NCI-H1930 (cell line): ENCODE measurements around the gene NEK4.
"Not testable (repeated sequence)": the region's sequence is repeated elsewhere in the genome, so short reads cannot be mapped to it uniquely, and the experiment has no call there.

Source experiments
- DNase-seq, 2 experiments: peaks; one replicate each; lab custom pipeline; 2025; lab: John Stamatoyannopoulos, UW

Gene NEK4

GRCh38 chr3:52777959-52778805, 7.4 kb upstream of the NEK4 start:
- DNase-seq = no peak

DNA sequence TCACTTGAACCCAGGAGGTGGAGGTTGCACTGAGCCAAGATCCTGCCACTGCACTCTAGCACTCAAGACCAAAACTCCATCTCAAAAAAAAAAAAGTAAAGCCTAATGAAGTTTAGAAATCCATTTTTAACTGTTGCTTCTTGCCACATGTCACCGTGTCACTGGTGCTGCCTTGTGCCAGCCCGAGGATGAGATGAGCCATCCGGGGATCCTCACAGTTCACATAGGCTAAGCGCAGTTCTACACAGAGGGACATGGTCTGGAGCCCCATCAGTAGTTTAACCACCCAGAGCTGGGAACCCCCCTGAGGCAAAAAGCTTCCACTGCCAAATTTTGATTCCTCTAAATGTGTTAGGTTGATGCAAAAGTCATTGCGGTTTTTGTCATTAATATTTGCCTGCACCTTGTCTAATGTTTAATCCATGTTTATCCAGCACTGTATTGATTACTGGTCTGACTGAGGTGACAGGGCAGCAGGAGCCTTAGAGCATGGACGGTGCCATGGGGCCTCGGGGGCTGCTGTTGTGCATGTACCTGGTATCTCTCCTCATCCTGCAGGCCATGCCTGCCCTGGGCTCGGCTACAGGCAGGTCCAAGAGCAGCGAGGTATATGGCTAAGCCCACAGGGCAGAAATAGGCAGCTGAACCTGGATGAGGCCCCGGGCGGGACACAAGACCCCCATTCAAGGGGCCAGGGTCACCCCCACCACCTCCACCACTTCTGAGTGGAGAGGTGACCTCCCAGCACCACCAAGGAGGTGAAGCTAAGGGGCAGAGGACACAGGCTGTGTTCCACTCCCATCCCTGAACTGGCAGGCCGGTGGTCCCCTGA, 6.6 kb upstream of the NEK4 start, which contains the start of gene ITIH1:
TSS of gene ITIH1 (plus strand) at position 473 of the 832 bp plus-strand sequence. CDS start at position 490, 17 bp downstream.
- DNase-seq = no peak

DNA sequence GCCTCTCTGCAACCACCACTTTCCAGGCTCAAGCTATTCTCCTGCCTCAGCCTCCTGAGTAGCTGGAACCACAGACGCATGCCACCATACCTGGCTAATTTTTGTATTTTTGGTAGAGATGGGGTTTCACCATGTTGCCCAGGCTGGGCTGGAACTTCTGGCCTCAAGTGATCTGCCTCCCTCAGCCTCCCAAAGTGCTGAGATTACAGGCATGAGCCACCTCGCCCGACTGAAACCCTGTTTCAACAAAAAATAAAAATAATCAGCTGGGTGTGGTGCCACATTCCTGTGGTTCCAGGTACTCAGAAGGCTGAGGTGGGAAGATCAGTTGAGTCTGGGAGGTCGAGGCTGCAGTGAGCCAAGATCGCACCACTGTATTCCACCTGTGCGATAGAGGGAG, 5.7 kb upstream of the NEK4 start:
- not testable (repeated sequence) for DNase-seq

GRCh38 chr3:52775877-52776276, 5.1 kb upstream of the NEK4 start:
- DNase-seq = no peak

DNA sequence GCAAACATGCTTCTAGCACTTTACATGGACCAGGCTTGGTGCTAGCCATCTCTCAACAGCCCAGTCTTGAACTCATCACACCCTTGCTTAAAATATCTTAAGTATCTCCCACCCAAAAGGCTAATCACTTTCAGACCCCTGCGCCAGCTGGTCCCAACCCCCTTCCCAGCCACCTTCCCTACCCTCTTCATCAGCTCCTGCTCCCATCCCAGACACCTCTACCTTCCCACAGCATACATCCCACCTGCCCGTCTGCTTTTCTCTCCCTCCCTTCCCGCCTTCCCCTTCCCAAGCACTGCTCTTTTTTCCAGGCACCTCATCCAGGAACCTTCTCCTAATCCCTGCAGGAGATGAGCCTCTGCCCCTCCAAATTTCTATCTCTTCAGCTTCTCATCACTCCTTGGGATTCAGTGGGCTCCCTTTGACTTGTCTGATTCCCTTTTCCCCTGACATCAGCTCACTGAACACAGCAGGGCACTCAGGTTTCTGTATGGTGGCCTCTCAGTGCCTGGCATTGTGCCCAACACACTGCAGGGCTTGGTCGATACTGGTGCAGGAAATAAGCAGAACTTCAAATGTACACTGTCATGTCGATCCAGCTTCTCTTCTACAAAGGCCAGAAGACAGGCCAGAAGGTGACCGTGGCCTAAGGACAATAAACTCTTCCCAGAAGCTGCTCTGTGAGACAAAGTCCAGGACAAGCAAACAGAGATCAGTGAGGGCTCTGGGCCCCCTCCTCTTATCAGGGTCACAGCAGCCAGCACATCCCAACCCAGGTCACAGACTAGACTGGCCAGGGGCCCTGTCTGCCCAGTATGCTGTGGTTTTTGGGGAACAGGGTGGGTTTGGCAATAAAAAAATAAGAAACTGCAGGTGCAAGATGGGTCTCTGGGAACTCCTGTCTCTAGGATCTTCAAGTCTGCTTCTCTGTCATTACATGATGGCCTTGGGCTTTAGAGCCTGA, 4.4 kb upstream of the NEK4 start:
- DNase-seq = no peak

- no peak for DNase-seq
Measured at GRCh38 chr3:52774066-52774713, 3.5 kb upstream of the NEK4 start.

DNA sequence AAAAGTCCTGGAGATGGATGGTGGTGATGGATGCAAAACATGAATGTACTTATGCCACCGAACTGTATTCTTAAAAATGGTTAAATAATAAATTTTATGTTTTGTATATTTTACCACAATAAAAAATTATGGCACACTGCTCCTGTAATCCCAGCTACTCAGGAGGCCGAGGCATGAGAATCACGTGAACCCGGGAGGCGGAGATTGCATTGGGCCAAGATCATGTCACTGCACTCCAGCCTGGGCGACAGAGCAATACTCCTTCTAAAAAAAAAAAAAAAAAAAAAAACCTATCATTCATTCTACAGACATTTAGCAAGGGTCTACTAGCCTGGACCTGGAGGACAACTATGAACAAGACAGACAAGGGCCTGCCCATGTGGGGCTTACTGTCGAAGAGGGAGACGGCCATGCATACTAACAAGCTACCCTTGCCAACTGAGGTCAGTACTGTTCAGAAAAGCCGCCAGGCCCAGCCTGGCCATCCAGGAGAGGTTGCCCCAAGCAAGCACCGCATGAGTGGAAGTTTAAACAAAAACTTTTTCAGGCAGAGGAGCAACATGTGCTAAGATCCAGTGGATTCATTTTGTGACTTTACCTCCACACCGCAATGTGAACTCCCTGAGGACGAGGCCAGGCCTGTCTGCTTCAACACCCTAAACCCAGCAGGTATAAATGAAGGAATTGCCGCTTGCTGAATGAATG, 2.8 kb upstream of the NEK4 start:
- no peak for DNase-seq

DNA sequence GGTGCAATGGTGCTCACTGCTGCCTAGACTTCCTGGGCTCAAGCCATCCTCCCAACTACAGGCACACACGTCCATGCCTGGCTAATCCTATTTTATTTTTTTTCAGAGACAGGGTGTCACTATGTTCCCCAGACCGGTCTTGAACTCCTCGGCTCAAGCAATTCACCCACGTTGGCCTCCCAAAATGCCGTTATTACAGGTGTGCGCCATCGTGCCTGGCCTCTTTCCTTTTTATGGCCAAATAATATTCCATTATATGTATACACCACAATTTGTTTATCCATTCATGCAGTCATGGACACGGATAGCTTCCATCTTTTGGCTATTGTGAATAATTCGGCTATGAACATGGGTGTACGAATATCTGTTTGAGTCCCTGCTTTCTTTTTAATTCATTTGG, 962 bp upstream of the NEK4 start:
- DNase-seq = no peak

DNA sequence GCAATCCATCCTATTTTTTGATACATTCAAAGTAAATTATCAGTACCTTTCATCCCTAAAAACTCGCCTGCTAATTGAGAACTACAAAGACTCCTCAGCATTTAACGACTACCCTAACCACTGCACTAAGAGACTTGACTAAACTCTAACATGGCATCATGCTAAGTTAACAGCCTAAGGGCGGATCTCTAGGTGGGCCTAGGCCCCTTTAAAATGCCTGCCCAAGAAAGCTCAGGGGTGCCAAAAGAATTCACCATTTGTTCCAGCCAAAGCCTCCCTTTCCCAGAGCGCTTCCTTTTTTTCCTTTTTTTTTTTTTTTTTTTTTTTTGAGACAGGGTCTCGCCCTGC, 568 bp upstream of the NEK4 start:
- DNase-seq = no peak

GRCh38 chr3:52769786-52770455, 819 bp downstream of the NEK4 start:
- no peak for DNase-seq

DNA sequence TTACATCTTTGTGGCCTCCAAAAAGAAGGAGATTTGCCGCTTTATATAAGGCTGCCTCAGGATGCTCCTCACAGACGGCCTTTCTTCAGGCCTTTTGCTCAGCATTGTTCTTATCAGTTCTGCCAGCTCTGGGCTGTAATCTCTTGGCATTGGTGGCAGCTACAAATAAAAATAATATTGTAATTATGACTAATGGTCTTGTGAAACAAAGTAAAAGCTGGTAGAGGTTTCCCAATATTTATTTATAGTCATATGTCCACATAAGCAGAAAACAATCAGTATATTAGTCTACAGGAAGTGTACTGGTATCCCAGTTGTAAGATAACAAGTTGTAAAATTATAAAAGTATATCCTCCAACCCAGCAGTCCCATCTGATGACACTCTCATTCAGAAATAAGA, 7.3 kb downstream of the NEK4 start:
- DNase-seq = no peak

DNA sequence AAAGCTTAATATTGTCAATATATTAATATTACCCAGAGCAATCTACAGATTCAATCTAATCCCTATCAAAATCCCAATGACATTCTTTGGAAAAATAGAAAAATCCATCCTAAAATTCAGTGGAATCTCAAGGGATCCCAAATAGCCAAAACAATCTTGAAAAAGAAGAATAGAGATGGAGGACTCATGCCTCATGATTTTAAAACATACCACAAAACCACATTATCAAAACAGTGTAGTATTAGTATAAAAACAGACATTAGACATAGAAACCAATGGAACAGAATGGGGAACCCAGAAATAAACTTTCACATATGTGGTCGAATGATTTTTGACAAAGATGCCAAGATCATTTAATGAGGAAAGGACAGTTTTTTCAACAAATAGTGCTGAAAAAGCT, 14.6 kb downstream of the NEK4 start:
- no peak for DNase-seq

GRCh38 chr3:52754373-52754772, 16.4 kb downstream of the NEK4 start:
- no peak for DNase-seq

GRCh38 chr3:52752045-52752660, 18.6 kb downstream of the NEK4 start:
- no peak for DNase-seq

DNA sequence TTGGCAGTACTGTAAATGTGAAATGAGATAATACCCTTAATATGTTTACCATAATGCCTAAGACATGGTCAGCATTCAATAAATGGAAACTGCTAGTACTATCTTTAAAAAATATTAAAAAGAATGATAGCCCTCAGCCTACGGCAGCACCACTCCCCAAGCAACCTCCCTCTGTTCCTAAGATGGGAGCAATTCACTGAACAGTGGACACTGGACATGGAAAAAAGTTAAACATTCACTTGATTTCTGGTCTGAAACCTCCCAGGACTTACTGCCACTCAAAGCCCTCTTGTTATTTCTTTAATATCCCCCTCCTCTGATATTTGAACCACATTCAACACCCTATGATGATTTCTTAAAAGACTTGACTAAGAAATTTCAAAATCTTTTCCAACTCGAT, 27.0 kb downstream of the NEK4 start:
- DNase-seq = no peak

- no peak for DNase-seq
Measured at GRCh38 chr3:52743152-52743551, 27.6 kb downstream of the NEK4 start.

DNA sequence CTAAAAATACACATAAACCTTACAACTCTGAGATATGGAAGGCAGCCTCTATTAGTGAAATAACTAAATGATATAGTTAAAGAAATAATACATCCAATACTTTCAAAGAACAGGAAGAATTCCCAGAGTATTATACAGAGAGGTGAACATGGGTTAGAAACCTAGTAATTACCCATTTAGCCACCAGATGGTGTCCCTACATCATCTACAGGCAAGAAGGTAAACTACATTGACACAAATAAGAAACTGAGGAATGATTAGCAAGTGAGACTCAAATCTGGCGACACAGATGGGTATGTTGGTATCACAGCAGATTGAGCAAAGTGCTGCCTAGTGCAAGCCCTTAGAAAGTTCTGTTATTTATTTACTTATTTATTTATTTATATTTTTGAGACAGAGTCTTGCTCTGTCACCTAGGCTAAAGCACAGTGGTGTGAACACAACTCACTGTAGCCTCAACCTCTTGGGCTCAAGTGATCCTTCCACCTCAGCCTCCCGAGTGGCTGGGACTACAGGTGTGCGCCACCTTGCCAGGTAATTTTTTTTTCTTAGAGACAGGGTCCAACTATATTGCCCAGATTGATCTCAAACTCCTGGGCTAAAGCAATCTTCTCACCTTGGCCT, 28.2 kb downstream of the NEK4 start:
- no peak for DNase-seq

DNA sequence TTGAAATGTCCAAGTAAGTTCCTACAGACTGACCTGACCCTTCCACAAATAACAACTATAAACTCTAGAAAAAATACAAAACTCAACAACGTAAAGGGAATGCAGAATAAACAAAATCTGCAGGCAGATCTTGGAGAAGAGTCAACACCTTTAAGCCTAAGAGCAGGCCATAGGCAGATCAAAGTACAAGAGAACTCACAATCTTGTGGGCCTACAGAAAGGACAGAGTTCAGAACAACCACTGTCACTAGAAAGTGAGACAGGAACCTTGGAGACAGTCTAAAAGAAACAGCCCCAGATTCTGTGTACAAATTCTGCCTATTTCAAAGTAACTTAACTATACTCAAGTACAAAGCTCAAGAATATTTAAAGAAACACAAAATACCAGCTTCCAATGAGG, 31.0 kb downstream of the NEK4 start:
- DNase-seq = no peak

DNA sequence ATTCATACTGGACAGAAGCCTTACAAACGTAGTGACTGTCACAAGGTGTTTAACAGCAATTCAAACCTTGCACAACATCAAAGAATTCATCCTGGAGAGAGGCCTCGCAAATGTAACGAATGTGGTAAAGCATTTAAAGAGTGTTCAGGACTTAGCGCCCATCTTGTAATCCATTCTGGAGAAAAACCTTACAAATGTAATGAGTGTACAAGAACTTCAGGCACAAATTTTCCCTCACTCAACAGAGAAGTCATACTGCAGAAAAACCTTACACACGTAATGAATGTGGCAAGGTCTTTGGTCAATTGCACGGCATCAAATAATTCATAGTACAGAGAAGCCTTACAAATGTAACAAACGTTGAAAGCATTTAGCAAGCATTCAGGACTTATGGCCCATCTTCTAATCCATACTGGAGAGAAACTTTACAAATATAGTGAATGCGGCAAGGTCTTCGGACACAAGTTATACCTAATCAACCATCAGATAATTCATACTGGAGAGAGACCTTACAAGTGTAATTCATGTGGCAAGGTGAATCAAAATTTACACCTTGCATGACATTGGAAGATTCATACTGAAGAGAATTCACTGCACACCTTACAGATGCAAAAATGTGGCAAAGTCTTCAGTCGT, 37.4 kb downstream of the NEK4 start:
- no peak for DNase-seq
